NCI-H2227 (cell line): Measurements from ENCODE around the gene XAGE2.

Experiments
- DNase-seq: peaks from one replicate; lab custom pipeline; 2025; ENCODE audit not compliant: unreplicated experiment; lab: John Stamatoyannopoulos, UW

The XAGE2 gene

GRCh38 chrX:52424656-52425055 lies 55.8 kb downstream of the XAGE2 start:
- no peak for DNase-seq
